Measurements from ENCODE around the gene RMC1.
"Not testable (repeated sequence)": the region's sequence is repeated elsewhere in the genome, so short reads cannot be mapped to it uniquely, and the experiment has no call there.

RMC1 gene

GRCh38 chr18:23504720-23505119 is 1.4 kb downstream of the RMC1 start:
- no peak overlapping the region for H3K18ac ChIP-seq (ENCODE audit: low read length)
- peaks cover 8% of the 10 kb centered on the region for H3K79me1 ChIP-seq (ENCODE audit: low read length)
- H4K91ac ChIP-seq (ENCODE audit: low read depth, low read length), result no peak overlapping the region
- H3K4me2 ChIP-seq (ENCODE audit: low read length), result peak overlapping the region; percentile 90
- no peak overlapping the region for H2BK5ac ChIP-seq (ENCODE audit: low read depth, low read length, poor library complexity)
- H3K4ac ChIP-seq (ENCODE audit: low read depth, low read length), result peak overlapping the region; percentile 30
- no peak overlapping the region for H4K8ac ChIP-seq (ENCODE audit: low read depth, low read length)
- H2BK120ac ChIP-seq (ENCODE audit: insufficient read depth, low read length, poor library complexity), result no peak overlapping the region
- WGBS (ENCODE audit: extremely low coverage, insufficient coverage, insufficient read length), result no CpG with 5 or more reads among the region's 3 CpGs
- H2AFZ ChIP-seq (ENCODE audit: insufficient read depth, low read length, poor library complexity), result no peak overlapping the region
- no peak overlapping the region for H3K14ac ChIP-seq (ENCODE audit: low read length)
- no peak overlapping the region for H3K9ac ChIP-seq (ENCODE audit: low read length)
- H3K27ac ChIP-seq (ENCODE audit: low read depth, low read length), result no peak overlapping the region
- H4K12ac ChIP-seq (ENCODE audit: low read depth, low read length), result no peak overlapping the region
- peaks cover 0 to 2% of the 10 kb centered on the region in 2 experiments for H3K4me1 ChIP-seq (ENCODE audit: control insufficient read depth in 1 of 2, insufficient read depth in 2 of 2, low read length in 2 of 2)
- no peak overlapping the region for H2BK12ac ChIP-seq (ENCODE audit: low read length)
- DNase-seq, result no peak
- H3K9me3 ChIP-seq (ENCODE audit: insufficient read depth, low read depth, low read length), result no peaks in the 10 kb centered on the region
- no peak overlapping the region for H3K23ac ChIP-seq (ENCODE audit: low read length)
- no peak overlapping the region for H2AK5ac ChIP-seq (ENCODE audit: low read length)
- H3K79me2 ChIP-seq (ENCODE audit: control insufficient read depth, insufficient read depth, low read length, poor library complexity), result peaks cover 6% of the 10 kb centered on the region
- H3K36me3 ChIP-seq (ENCODE audit: control insufficient read depth in 1 of 2, insufficient read depth in 2 of 2, low read length in 2 of 2), result peaks cover 6 to 10% of the 10 kb centered on the region in 2 experiments
- H3K27me3 ChIP-seq (ENCODE audit: insufficient read depth, low read length), result no peaks in the 10 kb centered on the region
- no peak overlapping the region for H3K4me3 ChIP-seq (ENCODE audit: low read depth, low read length)

- Histone ChIP-seq H2BK120ac (ENCODE audit: insufficient read depth, low read length, poor library complexity) (no peak overlapping the region), H2BK5ac (ENCODE audit: low read depth, low read length, poor library complexity) (no peak overlapping the region), H2AFZ (ENCODE audit: insufficient read depth, low read length, poor library complexity) (no peak overlapping the region), H2BK12ac (ENCODE audit: low read length) (no peak overlapping the region), H2AK5ac (ENCODE audit: low read length) (no peak overlapping the region), H3K4me3 (ENCODE audit: low read depth, low read length) (no peak overlapping the region), H3K23ac (ENCODE audit: low read length) (no peak overlapping the region), H3K79me1 (ENCODE audit: low read length) (peaks cover 8% of the 10 kb centered on the region), H3K4me1 (ENCODE audit: control insufficient read depth in 1 of 2, insufficient read depth in 2 of 2, low read length in 2 of 2) (peaks cover 0 to 2% of the 10 kb centered on the region in 2 experiments), H3K9ac (ENCODE audit: low read length) (no peak overlapping the region), H3K9me3 (ENCODE audit: insufficient read depth, low read depth, low read length) (no peaks in the 10 kb centered on the region), H3K18ac (ENCODE audit: low read length) (no peak overlapping the region), H3K14ac (ENCODE audit: low read length) (no peak overlapping the region), H4K12ac (ENCODE audit: low read depth, low read length) (no peak overlapping the region), H3K27ac (ENCODE audit: low read depth, low read length) (no peak overlapping the region), H4K8ac (ENCODE audit: low read depth, low read length) (no peak overlapping the region), H3K4me2 (ENCODE audit: low read length) (no peak overlapping the region), H3K79me2 (ENCODE audit: control insufficient read depth, insufficient read depth, low read length, poor library complexity) (peaks cover 6% of the 10 kb centered on the region), H3K36me3 (ENCODE audit: control insufficient read depth in 1 of 2, insufficient read depth in 2 of 2, low read length in 2 of 2) (peaks cover 13% of the 10 kb centered on the region in 2 experiments), H3K4ac (ENCODE audit: low read depth, low read length) (no peak overlapping the region), H4K91ac (ENCODE audit: low read depth, low read length) (no peak overlapping the region), H3K27me3 (ENCODE audit: insufficient read depth, low read length) (no peaks in the 10 kb centered on the region)
- no peak for DNase-seq
- no CpG with 5 or more reads among the region's 6 CpGs for WGBS (ENCODE audit: extremely low coverage, insufficient coverage, insufficient read length)
These were observed 3.1 kb downstream of the RMC1 start for GRCh38 chr18:23506393-23506792.

- H3K36me3 ChIP-seq (ENCODE audit: control insufficient read depth in 1 of 2, insufficient read depth in 2 of 2, low read length in 2 of 2), result peaks cover 14 to 15% of the 10 kb centered on the region in 2 experiments
- not testable (repeated sequence) for H4K91ac ChIP-seq (ENCODE audit: low read depth, low read length); H3K14ac ChIP-seq (ENCODE audit: low read length); H3K27me3 ChIP-seq (ENCODE audit: insufficient read depth, low read length); H2BK12ac ChIP-seq (ENCODE audit: low read length); H3K79me1 ChIP-seq (ENCODE audit: low read length); H2BK5ac ChIP-seq (ENCODE audit: low read depth, low read length, poor library complexity); H2BK120ac ChIP-seq (ENCODE audit: insufficient read depth, low read length, poor library complexity); H2AFZ ChIP-seq (ENCODE audit: insufficient read depth, low read length, poor library complexity); H3K4ac ChIP-seq (ENCODE audit: low read depth, low read length); DNase-seq; H2AK5ac ChIP-seq (ENCODE audit: low read length); H3K4me2 ChIP-seq (ENCODE audit: low read length); H3K18ac ChIP-seq (ENCODE audit: low read length); H3K9me3 ChIP-seq (ENCODE audit: insufficient read depth, low read depth, low read length); H3K4me1 ChIP-seq (ENCODE audit: control insufficient read depth in 1 of 2, insufficient read depth in 2 of 2, low read length in 2 of 2); H3K9ac ChIP-seq (ENCODE audit: low read length); H3K79me2 ChIP-seq (ENCODE audit: control insufficient read depth, insufficient read depth, low read length, poor library complexity); H4K8ac ChIP-seq (ENCODE audit: low read depth, low read length); H3K27ac ChIP-seq (ENCODE audit: low read depth, low read length); H3K23ac ChIP-seq (ENCODE audit: low read length); H4K12ac ChIP-seq (ENCODE audit: low read depth, low read length); H3K4me3 ChIP-seq (ENCODE audit: low read depth, low read length)
- WGBS (ENCODE audit: extremely low coverage, insufficient coverage, insufficient read length), result no CpG with 5 or more reads among the region's 2 CpGs
These were observed 7.6 kb downstream of the RMC1 start for GRCh38 chr18:23510923-23511322.

GRCh38 chr18:23512216-23512615 is 8.9 kb downstream of the RMC1 start:
- H3K36me3 ChIP-seq (ENCODE audit: control insufficient read depth in 1 of 2, insufficient read depth in 2 of 2, low read length in 2 of 2), result peaks cover 14 to 18% of the 10 kb centered on the region in 2 experiments
- not testable (repeated sequence) for H3K14ac ChIP-seq (ENCODE audit: low read length); H3K4me3 ChIP-seq (ENCODE audit: low read depth, low read length); H2AK5ac ChIP-seq (ENCODE audit: low read length); H3K27me3 ChIP-seq (ENCODE audit: insufficient read depth, low read length); DNase-seq; H4K91ac ChIP-seq (ENCODE audit: low read depth, low read length); H3K9ac ChIP-seq (ENCODE audit: low read length); H2AFZ ChIP-seq (ENCODE audit: insufficient read depth, low read length, poor library complexity); H3K4me2 ChIP-seq (ENCODE audit: low read length); H3K79me1 ChIP-seq (ENCODE audit: low read length); H4K8ac ChIP-seq (ENCODE audit: low read depth, low read length); H3K23ac ChIP-seq (ENCODE audit: low read length); H3K18ac ChIP-seq (ENCODE audit: low read length); H2BK5ac ChIP-seq (ENCODE audit: low read depth, low read length, poor library complexity); H2BK120ac ChIP-seq (ENCODE audit: insufficient read depth, low read length, poor library complexity); H3K4ac ChIP-seq (ENCODE audit: low read depth, low read length); H4K12ac ChIP-seq (ENCODE audit: low read depth, low read length); H3K9me3 ChIP-seq (ENCODE audit: insufficient read depth, low read depth, low read length); H3K27ac ChIP-seq (ENCODE audit: low read depth, low read length); H2BK12ac ChIP-seq (ENCODE audit: low read length); H3K4me1 ChIP-seq (ENCODE audit: control insufficient read depth in 1 of 2, insufficient read depth in 2 of 2, low read length in 2 of 2); H3K79me2 ChIP-seq (ENCODE audit: control insufficient read depth, insufficient read depth, low read length, poor library complexity)
- WGBS (ENCODE audit: extremely low coverage, insufficient coverage, insufficient read length), result no CpG with 5 or more reads among the region's 7 CpGs
